ENCODE data around the gene ZXDB.
"Not testable (repeated sequence)": the region's sequence is repeated elsewhere in the genome, so short reads cannot be mapped to it uniquely, and the experiment has no call there.

The ZXDB gene

DNA sequence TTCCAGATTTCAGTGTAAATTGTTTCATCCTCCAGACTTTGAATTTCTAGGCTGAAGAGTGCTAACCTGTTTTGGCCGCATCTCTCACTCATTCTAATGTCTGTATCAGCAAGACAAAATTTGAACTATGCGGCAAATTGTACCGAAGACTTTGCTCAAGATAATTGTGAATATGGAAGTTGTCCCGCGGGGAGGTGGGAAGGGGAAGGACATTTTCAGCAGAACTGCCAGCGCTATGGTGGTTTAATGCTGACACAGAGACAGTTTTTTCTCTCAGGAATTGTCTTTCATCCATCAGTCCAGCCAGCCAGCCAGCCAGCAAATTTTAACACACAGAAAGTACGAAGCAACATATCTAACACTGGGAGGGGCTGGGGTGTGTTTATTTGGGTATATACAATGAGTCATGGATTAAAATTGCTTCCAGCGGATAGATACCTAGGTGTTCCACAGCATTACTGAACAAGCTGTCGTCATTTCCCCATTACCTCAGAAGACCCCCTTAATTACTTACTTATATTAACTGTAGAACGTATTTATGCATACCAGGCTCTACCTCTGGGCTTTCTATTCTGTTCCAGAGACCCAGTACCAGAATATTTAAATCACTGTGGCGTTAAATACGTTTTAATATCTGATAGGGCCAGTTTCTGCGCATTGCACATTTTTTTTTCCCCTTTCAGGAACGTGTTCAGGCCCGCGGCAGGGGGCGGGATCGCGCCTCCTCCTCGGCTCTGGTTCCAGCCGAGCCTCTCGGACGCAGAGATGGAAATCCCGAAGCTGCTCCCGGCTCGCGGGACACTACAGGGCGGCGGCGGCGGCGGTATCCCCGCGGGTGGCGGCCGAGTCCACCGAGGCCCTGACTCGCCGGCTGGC lies at the start of gene ZXDB:
TSS of gene ZXDB (plus strand) at position 728 of the 876 bp plus-strand sequence. CDS start at position 766, 38 bp downstream.
- not testable (repeated sequence) for DNase-seq (ENCODE audit: low read depth in 2 of 3, low spot score in 2 of 3)

DNA sequence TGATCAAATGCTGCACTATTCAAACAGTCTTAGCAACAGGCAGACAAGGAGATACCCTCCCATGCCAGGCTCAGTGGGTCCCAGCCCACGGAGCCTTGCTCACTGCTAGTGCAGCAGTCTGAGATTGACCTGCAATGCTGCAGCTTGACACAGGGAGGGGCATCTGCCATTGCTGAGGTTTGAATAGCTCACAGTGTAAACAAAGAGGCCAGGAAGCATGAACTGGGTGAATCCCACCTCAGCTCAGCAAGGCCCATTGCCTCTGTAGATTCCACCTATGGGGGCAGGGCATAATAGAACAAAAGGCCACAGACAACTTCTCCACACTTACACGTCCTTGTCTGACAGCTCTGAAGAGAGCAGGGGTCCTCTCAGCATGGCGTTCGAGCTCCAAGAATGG lies 26.6 kb upstream of the ZXDB start:
- no peak for DNase-seq (ENCODE audit: low read depth in 2 of 3, low spot score in 2 of 3)

DNA sequence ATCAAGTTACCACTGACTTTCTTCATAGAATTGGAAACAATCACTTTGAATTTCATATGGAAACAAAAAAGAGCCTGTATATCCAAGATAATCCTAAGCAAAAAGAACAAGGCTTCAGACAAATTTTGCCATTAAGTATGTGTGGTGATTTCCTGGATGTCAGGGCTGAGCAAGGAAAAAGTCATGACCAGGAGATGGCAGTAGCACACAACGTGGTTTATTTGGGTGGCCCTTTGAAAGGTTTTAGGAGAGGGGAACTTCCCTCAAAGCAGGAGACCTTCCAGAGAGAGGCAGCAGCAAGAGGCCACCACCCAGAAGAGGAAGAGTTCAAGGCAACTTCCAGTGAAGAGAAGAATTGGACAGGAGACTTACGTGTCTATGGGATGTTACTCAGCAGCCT lies 18.1 kb upstream of the ZXDB start:
- DNase-seq (ENCODE audit: low read depth in 2 of 3, low spot score in 2 of 3): no peak

DNA sequence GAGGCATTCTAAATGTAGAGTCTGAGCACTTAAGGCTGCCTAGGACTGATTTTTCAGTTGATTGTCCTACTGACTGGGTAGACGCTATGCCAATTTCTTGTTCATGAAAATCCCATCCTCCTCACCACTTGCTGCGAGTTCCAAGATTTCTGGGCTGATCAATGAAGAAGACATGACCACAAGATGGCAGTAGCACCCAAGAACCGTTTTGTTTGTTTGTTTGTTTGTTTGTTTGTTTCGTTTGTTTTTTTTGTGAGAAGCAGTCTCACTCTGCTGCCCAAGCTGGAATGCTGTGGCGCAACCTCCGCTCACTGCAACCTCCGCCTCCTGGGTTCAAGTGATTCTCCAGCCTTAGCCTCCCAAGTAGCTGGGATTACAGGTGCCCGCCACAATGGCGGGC lies 8.9 kb upstream of the ZXDB start:
- not testable (repeated sequence) for DNase-seq (ENCODE audit: low read depth in 2 of 3, low spot score in 2 of 3)

DNA sequence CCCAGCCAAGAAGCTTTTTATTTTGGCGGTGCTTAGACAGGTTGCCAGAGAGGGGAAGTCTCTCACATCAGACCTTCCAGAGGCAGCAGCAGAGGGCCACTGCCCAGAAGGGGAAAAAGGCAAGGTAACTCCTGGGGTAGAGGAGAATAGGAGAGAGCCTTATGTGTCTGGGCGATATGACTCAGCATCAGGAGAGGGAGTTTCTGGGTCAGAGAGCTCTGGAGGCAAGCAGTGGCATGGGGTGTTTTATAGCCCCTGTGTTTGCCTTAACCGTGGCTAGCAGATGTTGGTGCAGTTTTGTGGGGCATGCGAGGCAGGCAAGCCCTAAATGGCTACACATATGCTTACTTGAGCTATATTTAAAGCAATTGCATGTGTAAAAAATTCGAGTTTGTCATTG lies 8.3 kb upstream of the ZXDB start:
- no peak for DNase-seq (ENCODE audit: low read depth in 2 of 3, low spot score in 2 of 3)

DNA sequence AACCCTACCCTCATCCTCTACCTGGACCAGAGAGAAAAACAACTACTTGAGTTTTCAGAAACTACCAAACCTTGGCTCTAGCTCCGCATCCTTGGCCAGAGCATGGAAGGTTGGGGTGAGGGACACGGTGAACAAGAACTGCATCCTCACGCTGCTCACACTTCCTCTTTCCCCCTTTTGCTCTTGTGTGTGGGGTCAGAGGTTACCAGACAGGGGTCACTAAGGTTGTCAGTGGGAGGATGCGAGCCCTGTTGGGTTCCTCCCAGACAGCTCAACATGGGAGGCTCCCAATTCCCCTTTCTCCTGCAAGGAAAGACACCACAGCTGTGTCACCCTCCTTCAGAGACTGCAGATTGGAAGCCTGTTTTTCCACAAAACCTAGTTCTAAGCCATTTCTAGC lies 5.5 kb upstream of the ZXDB start:
- DNase-seq (ENCODE audit: low read depth in 2 of 3, low spot score in 2 of 3): no peak

DNA sequence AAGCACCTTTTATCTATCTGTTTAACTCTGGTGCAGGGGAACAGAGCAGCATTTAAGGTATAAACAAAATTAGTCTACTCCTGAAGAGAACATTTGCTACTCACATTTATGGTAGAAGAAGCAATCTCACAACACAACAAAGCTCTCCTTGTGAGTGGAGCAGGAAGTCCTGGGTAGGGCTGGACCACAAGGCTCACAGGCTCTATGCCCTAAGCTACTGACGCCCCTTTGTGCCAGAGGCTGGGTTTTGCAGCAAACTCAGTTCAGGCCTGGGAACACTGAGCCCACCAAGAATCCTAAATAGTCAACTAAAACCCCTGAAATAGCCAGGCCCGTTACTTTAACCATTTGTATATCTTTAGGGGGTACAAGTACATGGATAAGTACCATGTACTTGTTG lies 4.7 kb upstream of the ZXDB start:
- DNase-seq (ENCODE audit: low read depth in 2 of 3, low spot score in 2 of 3): no peak

DNA sequence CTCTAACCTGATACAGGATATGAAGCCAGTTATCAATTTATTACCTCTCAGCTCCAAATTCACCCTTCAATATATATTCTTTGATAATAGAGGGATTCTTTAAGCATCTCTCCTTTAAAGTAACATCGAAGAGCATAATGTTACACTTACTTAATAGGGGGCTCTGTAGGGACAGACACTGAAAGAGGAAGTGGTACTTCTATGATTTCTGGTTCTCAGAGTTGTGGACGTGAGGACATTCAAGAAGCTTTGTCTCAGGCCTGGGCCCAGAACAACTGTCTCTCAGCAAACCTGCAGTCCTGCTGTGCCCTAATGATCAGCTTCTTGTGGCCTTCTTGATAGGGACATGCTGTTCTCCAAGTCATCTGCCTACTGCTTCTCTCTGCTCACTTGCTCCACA lies 4.2 kb upstream of the ZXDB start:
- no peak for DNase-seq (ENCODE audit: low read depth in 2 of 3, low spot score in 2 of 3)

DNA sequence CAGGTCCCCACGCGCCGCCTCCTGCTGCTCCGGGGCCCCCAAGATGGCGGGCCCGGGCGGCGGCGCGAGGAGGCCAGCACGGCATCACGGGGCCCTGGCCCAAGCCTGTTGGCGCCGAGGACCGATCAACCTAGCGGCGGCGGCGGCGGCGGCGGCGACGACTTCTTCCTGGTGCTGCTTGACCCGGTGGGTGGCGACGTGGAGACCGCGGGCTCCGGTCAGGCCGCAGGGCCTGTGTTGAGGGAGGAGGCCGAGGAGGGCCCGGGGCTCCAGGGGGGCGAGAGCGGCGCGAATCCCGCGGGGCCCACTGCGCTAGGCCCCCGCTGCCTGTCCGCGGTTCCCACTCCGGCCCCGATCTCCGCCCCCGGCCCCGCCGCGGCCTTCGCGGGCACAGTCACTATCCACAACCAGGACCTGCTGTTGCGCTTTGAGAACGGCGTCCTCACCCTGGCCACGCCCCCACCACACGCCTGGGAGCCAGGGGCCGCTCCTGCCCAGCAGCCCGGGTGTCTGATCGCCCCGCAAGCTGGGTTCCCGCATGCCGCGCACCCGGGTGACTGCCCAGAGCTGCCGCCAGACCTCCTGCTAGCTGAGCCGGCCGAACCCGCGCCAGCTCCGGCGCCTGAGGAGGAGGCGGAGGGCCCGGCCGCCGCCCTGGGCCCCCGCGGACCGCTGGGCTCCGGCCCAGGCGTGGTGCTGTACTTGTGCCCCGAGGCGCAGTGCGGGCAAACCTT lies 516 bp downstream of the ZXDB start:
- peak in 1 of 3 experiments; percentile 3 for DNase-seq (ENCODE audit: low read depth in 2 of 3, low spot score in 2 of 3)

DNA sequence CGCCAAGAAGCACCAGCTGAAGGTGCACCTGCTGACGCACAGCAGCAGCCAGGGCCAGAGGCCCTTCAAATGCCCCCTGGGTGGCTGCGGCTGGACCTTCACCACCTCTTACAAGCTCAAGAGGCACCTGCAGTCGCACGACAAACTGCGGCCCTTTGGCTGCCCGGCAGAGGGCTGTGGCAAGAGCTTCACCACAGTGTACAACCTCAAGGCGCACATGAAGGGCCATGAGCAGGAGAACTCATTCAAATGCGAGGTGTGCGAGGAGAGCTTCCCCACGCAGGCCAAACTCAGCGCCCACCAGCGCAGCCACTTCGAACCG lies 1.0 kb downstream of the ZXDB start:
- not testable (repeated sequence) for DNase-seq (ENCODE audit: low read depth in 2 of 3, low spot score in 2 of 3)

DNA sequence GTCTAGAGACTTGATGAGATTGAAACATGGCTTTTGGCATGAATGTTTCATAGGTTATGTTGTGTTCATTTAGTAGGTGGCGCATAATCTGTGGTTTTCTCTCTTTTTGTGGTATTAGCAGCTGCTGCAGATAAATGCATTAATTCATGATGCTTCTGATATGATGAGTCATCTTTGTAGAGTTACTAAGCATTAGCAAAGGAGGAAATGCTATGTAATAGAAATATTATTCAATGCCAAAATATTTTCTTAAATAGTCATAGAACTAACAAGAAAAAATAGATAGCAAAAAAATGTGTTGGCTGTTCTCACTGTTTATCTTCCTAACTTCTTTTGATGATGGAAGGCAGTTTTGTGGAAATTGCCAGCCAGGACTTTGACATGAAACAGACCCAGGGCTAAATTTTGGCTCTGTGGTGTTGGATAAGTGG lies 3.6 kb downstream of the ZXDB start:
- no peak for DNase-seq (ENCODE audit: low read depth in 2 of 3, low spot score in 2 of 3)

DNA sequence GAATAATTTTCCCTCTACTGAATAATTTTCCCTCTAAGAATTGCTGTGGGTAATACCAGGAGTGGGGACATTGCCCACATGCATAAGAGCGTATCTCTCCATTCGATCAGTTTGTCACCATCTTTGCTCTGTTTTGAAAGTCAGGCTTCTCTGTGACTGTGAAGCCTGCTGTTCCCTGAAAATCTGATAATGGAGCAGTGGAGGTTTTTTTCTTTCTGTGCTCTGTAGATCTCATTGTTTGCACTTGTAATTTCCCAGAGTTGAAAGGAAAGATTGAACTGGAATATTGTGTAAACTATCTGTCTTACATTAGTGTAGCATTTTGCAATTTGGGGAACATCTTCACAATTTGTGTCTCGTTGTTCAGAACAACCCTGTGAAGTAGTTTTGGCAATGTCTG lies 4.3 kb downstream of the ZXDB start:
- no peak for DNase-seq (ENCODE audit: low read depth in 2 of 3, low spot score in 2 of 3)

DNA sequence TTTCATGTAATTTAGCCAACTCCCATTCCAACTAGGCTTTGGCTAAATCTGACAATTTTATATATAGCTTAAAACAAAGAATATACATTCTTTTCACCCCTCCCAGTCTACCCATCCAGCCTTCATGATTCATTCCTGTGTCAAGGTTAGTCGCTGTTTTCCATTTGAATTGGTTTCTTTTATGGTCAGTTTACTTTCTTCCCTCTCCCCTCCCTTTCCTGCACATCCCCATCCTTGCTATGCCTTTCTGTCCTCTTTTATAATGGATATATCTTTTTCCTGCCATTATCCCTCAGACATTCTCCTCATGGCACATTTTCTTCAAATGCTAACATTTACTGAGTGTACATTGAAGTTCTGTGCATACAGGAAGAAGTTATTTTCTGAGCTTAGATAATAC lies 4.7 kb downstream of the ZXDB start:
- no peak for DNase-seq (ENCODE audit: low read depth in 2 of 3, low spot score in 2 of 3)

DNA sequence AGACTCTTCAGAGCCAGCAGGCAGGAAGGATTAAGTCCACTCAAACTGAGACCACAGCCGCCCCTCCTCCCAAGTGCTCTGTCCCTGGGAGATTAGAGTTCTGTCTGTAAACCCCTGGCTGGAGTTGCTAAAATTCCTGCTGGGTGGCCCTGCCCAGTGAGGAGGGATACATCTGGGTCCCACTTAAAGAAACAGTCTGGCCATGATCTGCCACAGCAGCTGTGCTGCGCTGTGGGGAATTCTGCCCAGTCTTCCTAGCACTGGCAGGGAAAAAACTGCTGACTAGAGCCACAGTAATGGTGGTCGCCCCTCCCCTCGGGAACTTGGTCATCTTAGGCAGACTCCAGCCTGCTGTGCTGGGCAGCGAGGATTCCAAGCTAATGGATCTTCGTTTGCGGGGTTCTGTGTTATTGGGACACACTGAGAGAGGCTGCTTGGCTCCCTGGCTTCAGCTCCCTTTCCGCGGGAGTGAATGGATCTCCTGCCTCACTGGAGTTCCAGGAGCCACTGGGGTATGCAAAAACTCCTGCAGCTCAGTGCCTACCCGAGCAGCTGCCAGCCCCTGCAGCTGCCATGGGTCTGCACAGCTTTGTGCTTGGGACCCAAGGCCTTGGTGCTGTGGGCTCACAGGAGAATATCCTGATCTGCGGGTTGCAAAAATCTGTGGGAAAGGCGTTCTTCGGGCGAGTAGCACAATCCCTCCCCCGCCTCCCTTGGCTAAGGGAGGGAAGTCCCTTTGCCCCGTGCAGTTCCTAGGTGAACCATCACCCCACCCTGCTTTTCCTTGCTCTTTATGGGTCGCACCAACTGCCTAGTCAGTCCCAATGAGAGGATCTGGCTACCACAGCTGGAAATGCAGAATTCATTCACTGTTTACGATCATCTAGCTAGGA lies 15.7 kb downstream of the ZXDB start:
- no peak for DNase-seq (ENCODE audit: low read depth in 2 of 3, low spot score in 2 of 3)

DNA sequence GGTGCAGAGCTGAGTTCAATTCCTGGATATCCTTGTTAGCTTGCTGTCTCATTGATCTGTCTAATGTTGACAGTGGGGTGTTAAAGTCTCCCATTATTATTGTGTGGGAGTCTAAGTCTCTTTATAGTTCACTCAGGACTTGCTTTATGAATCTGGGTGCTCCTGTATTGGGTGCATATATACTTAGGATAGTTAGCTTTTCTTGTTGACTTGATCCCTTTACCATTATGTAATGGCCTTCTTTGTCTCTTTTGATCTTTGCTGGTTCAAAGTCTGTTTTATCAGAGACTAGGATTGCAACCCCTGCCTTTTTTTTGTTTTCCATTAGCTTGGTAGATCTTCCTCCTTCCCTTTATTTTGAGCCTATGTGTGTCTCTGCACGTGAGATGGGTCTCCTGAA lies 21.5 kb downstream of the ZXDB start:
- not testable (repeated sequence) for DNase-seq (ENCODE audit: low read depth in 2 of 3, low spot score in 2 of 3)

DNA sequence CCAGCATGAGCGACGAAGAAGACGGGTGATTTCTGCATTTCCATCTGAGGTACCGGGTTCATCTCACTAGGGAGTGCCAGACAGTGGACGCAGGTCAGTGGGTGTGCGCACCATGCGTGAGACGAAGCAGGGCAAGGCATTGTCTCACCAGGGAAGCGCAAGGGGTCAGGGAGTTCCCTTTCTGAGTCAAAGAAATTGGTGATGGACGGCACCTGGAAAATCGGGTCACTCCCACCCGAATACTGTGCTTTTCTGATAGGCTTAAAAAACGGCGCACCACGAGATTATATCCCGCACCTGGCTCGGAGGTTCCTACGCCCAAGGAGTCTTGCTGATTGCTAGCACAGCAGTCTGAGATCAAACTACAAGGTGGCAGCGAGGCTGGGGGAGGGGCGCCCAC lies 37.6 kb downstream of the ZXDB start:
- not testable (repeated sequence) for DNase-seq (ENCODE audit: low read depth in 2 of 3, low spot score in 2 of 3)

DNA sequence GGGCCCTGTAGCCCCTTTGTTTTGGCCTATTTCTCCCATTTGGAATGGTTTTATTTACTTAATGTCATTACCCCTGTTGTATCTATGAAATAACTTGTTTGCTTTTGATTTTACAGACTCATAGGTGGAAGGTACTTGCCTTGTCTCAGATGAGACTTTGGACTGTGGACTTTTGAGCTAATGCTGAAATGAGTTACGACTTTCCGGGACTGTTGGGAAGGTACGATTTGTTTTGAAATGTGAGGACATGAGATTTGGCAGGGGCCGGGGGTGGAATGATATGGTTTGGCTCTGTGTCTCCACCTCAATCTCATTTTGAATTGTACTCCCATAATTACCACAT lies 48.8 kb downstream of the ZXDB start:
- DNase-seq (ENCODE audit: low read depth in 2 of 3, low spot score in 2 of 3): no peak

DNA sequence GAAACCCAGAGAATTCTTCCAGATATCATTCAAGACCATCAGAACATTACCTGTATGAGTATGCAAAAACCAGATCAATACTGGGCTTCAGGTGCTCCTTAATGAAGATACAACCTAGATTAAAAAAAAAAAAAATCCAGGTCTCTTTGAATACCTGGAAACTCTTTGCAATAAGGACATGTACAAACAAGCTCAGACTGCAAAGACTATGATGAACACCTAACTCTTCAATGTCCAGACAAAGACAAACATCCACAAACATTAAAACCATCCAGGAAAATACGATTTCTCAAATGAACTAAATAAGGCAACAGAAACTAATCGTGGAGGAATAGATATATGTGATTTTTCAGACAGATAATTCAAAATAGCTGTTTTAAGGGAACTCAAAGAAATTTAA lies 49.5 kb downstream of the ZXDB start:
- DNase-seq (ENCODE audit: low read depth in 2 of 3, low spot score in 2 of 3): no peak

DNA sequence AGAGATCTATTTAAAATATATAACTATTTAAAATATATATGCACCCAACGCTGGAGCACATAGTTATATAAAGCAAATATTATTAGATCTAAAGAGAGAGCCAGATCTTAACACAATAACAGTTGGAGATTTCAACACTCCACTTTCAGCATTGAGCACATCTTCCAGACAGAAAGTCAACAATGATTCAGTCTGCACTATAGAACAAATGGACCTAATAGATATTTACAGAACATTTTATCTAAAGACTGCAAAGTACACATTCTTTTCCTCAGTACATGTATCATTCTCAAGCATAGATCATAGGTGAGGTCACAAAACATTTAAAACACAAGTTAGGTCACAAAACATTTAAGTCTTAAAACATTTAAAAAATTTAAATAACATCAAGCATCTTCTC lies 51.9 kb downstream of the ZXDB start:
- no peak for DNase-seq (ENCODE audit: low read depth in 2 of 3, low spot score in 2 of 3)

DNA sequence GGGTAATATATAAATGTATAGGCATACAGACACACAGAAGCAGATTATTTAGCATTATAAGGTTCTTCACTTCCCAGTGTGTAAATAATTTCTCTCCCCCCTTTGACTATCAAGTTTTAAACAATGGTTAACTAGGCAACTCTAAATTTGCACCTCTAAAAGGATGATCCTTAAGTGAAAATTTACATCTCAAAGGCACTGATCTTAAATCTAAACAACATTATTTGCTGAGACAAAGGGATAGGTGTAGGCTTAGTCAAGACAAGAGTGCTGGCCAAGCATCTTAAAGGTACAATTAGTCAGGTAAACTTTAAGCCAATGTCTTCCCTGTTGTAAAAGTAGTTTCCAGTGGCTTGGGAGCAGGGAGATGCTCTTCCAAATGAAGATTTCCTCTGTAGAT lies 55.2 kb downstream of the ZXDB start:
- DNase-seq (ENCODE audit: low read depth in 2 of 3, low spot score in 2 of 3): no peak

Data from activated CD8-positive, alpha-beta memory T cell treated with anti-CD3 and anti-CD28 coated beads for 48 hours (primary cell).